HFFc6 (cell line): Measurements from ENCODE around the gene ATP8B1. TPM values are rescaled to one million over a fixed set of nuclear protein-coding genes. Genes with fewer than 3 reads are reported as not detected.

Experiments used
- DNase-seq: peaks from one replicate; pipeline ENCODE4 v3.0.0-alpha.2; 2018
- H3K27ac Mint-ChIP-seq: 2 replicates; pipeline ENCODE4 v1.8.0; 2020; ENCODE audit warnings: mild to moderate bottlenecking, mixed read lengths
- H3K27me3 Mint-ChIP-seq: 2 replicates; pipeline ENCODE4 v1.8.0; 2021; ENCODE audit warnings: mild to moderate bottlenecking, moderate library complexity, mixed read lengths; ENCODE audit not compliant: insufficient read depth
- H3K36me3 Mint-ChIP-seq: 2 replicates; pipeline ENCODE4 v1.8.0; 2021; ENCODE audit warnings: low read depth, mixed read lengths
- H3K4me1 Mint-ChIP-seq: 2 replicates; pipeline ENCODE4 v1.8.0; 2020; ENCODE audit warnings: low read depth, mixed read lengths
- H3K4me3 Mint-ChIP-seq: 2 replicates; pipeline ENCODE4 v1.8.0; 2020; ENCODE audit warnings: mild to moderate bottlenecking, moderate library complexity, mixed read lengths
- H3K9me3 Mint-ChIP-seq: 2 replicates; pipeline ENCODE4 v1.8.0; 2020; ENCODE audit warnings: mild to moderate bottlenecking, mixed read lengths
- CTCF ChIP-seq: fragments of 200-600 bp; sonication (generic); IDR thresholded peaks from 2 replicates; pipeline ENCODE4 v1.5.0; 2021; ENCODE audit warnings: antibody characterized with exemption, mild to moderate bottlenecking
- total RNA-seq, 6 experiments: library from RNA; stranded (reverse); fragmentation: NEBNext Ultra II Directional; extraction: Animal tissue kit (Norgen Biotek cat#: 25700); gene quantifications; 2 replicates in 1 of 6; 3 replicates in 5 of 6; pipeline ENCODE4 v1.2.3, GENCODE V29; 2021

The ATP8B1 gene
- total RNA-seq, 6 experiments from 2014 or later = 78.8 to 115 (median 94.6) TPM

- Mint-ChIP-seq H3K9me3 (no peaks in the 10 kb centered on the region), H3K36me3 (peaks cover 31% of the 10 kb centered on the region), H3K27me3 (peaks cover 3% of the 10 kb centered on the region; the same call in 1 of the 2 replicates), H3K4me3 (peak overlapping the region; percentile 43), H3K27ac (peak overlapping the region; percentile 95), H3K4me1 (peaks cover 98% of the 10 kb centered on the region)
- DNase-seq = no peak
- no peak for TF ChIP-seq CTCF
Observed at GRCh38 chr18:57785751-57786437, 17.2 kb downstream of the ATP8B1 start.

DNA sequence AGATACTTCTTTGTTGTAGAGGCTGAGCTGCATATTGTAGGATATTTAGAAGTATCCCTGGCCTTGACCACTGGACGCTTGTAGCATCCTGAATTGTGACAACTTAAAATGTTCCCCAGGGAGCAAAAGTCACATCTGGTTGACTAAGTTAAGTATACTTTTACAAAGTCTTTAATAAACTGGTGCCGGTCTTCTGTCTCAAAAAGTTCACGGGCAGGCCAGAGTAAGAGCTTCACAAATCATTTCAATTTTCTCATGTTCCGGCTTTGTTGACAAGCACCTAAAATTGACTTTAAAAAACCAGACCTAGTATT, 18.4 kb downstream of the ATP8B1 start:
- H3K27me3 Mint-ChIP-seq = no peaks in the 10 kb centered on the region
- peaks cover 29% of the 10 kb centered on the region for H3K36me3 Mint-ChIP-seq
- H3K9me3 Mint-ChIP-seq = no peaks in the 10 kb centered on the region
- H3K4me1 Mint-ChIP-seq = peaks cover 98% of the 10 kb centered on the region
- no peak for TF ChIP-seq CTCF
- peak overlapping the region; percentile 22 for H3K4me3 Mint-ChIP-seq
- peak overlapping the region; percentile 95 for H3K27ac Mint-ChIP-seq
- DNase-seq = no peak

GRCh38 chr18:57784034-57784800, 18.9 kb downstream of the ATP8B1 start:
- H3K27ac Mint-ChIP-seq = peak overlapping the region; percentile 95
- H3K9me3 Mint-ChIP-seq = no peaks in the 10 kb centered on the region
- H3K4me3 Mint-ChIP-seq = peak overlapping the region; percentile 67
- peaks cover 96% of the 10 kb centered on the region for H3K4me1 Mint-ChIP-seq
- H3K36me3 Mint-ChIP-seq = peaks cover 30% of the 10 kb centered on the region
- peak; percentile 67 for DNase-seq
- no peak for TF ChIP-seq CTCF
- H3K27me3 Mint-ChIP-seq = no peaks in the 10 kb centered on the region

DNA sequence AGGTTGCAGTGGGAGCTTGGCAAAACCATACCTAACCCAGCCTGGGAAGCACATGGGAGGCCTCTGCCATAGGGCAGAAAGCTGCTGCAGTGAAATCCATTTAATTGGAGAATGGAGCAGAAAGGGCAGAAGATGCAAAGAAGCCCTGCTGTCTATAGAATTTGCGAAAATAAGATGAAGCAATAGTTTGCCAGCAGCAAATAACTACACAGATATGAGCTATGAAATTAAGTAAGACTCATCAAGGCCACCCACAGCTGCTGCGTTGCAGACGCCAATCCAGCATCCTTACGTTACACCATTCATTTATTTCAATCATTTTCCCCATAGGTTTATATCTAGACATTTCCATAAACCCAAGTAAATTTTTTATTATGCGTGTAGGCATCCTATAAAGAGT, 21.1 kb downstream of the ATP8B1 start:
- H3K4me1 Mint-ChIP-seq = peaks cover 89% of the 10 kb centered on the region

DNA sequence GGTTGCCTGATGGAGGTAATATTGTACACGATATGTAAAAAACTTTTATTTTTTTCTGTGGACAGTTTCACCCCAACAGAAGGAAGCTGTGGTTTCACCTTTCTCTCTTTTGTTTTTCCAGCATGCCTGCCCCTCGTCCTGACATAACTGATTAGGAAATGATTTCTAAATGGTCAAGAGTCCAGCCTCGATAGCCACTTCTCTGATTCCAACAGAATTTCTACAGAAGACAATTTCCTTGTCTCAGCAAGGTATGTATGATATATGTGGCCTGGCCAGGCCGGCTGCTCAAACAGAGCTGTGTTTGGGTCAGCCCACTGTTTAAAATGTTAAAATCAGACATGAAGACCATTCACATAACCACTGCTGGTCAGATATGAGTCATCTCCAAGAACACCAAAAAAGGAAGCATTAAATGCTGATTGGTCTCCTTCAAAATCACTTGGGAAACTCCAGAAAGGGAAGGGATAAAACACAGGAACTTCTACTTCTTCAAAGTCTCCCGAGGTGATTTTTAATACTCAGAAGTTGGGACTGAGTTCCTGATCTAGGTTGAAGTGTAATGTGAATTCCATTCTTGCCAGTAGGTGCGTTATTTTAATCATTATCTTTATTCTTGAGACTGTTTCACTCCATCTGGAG, 22.3 kb downstream of the ATP8B1 start:
- H3K9me3 Mint-ChIP-seq = no peaks in the 10 kb centered on the region
- no peaks in the 10 kb centered on the region for H3K27me3 Mint-ChIP-seq
- peak overlapping the region; percentile 87 for H3K4me3 Mint-ChIP-seq
- DNase-seq = peak; percentile 77
- peaks cover 24% of the 10 kb centered on the region for H3K36me3 Mint-ChIP-seq
- TF ChIP-seq CTCF = 0 out of 2 replicates have a peak, but pooled peaks have one; percentile 14
- peak overlapping the region; percentile 94 for H3K27ac Mint-ChIP-seq
- H3K4me1 Mint-ChIP-seq = peaks cover 89% of the 10 kb centered on the region

More for the DNA sequence above, 21.1 kb downstream of the ATP8B1 start:
- no peaks in the 10 kb centered on the region for H3K9me3 Mint-ChIP-seq
- no peak for DNase-seq
- TF ChIP-seq CTCF = no peak
- no peak overlapping the region; the same call in 1 of the 2 replicates for H3K27ac Mint-ChIP-seq
- peaks cover 26% of the 10 kb centered on the region for H3K36me3 Mint-ChIP-seq
- no peak overlapping the region for H3K4me3 Mint-ChIP-seq
- H3K27me3 Mint-ChIP-seq = no peaks in the 10 kb centered on the region
